HG02943 (cell line): Measurements from ENCODE around the gene TNFAIP8L2.

Experiments
- ATAC-seq: cut with Tn5 transposase; IDR thresholded peaks from one replicate; pipeline ENCODE4 v1.9.1; 2021; ENCODE audit warnings: mild to moderate bottlenecking, low read depth, moderate library complexity; ENCODE audit not compliant: unreplicated experiment

The TNFAIP8L2 gene

GRCh38 chr1:151145304-151146071 lies 11.0 kb upstream of the TNFAIP8L2 start:
- no peak for ATAC-seq

DNA sequence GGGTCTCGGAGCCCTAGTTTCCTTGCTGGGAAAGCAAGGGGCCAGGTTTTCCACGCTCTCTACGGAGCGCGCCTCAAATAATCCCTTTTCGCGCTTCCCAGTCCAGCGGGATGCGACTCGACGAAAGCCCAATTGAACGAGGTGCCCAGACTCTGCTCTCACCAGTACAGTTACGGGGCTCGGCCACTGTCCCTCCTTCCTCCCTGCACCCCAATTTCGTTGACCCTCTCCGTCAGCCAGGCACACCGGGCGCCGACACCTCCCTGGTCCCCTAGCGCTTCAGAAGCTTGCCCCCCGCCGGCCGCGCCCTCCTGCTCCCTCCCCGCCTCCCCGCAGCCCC lies 10.4 kb upstream of the TNFAIP8L2 start:
- ATAC-seq = no peak

GRCh38 chr1:151146412-151147131 lies 9.9 kb upstream of the TNFAIP8L2 start, which contains the start of gene SEMA6C:
SEMA6C (minus strand) TSS chr1:151146631; CDS start chr1:151142621, 4,010 bp downstream.
- ATAC-seq = peak; percentile 97

DNA sequence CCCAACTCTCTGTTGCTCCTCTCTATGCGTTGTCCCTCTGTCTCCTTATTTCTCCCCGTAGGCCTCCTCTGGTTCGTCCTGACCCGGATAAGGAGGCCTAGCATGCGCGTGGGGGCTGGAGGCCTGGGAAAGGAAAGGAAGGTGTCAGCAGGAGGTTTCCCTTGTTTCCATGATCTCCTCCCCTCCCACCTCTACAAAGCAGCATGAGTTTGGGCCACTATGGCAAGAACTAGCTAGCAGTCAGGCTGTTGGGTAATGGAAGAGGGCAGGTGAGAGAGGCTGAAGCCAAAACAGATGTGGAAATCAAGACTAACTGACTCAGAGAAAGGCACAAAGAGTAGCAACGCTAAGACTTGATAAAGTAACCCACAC lies 9.3 kb upstream of the TNFAIP8L2 start:
- ATAC-seq = no peak

DNA sequence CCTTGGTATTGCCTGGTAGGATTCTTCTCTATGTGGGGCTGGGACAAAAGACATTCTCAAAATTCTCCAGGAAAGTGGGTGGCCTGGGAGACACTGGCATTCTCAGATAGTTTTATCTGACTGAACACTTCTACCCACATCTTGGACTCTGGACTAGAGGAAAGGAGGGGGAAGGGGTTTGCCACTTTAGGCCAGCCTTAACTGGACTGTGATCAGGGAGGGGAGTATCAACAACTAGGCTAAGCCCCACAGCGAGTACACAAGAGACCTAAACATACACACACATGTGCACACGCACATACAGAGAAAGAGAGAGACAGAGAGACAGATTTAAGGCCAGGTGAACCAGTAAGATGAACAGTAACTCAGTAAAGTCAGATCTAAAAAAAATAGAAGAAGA lies 8.8 kb upstream of the TNFAIP8L2 start:
- no peak for ATAC-seq

- no peak for ATAC-seq
These were observed 650 bp downstream of the TNFAIP8L2 start for GRCh38 chr1:151157067-151157531.

GRCh38 chr1:151158326-151158725 lies 1.9 kb downstream of the TNFAIP8L2 start:
- no peak for ATAC-seq

- ATAC-seq = no peak
These were observed 2.4 kb downstream of the TNFAIP8L2 start for GRCh38 chr1:151158751-151159251.

DNA sequence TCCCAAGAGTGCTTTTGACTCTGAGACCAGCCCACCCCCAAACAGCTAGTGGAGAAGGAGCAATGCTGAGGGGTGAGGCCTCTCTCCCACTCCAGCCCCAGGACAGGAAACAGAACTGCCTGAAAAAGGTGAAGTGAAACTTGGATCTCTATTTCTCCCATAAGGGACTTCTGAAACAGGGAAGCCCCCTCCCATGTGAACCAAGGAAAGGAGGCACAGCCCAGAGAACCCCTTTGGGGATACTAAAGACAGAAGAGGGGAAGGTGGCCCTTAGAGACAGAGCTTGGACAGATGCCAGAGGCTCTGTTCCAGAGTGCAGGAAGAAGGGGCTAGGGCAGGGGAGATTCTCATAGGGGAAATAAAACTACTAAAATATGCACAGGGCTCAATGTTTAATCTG lies 2.9 kb downstream of the TNFAIP8L2 start:
- ATAC-seq = no peak

DNA sequence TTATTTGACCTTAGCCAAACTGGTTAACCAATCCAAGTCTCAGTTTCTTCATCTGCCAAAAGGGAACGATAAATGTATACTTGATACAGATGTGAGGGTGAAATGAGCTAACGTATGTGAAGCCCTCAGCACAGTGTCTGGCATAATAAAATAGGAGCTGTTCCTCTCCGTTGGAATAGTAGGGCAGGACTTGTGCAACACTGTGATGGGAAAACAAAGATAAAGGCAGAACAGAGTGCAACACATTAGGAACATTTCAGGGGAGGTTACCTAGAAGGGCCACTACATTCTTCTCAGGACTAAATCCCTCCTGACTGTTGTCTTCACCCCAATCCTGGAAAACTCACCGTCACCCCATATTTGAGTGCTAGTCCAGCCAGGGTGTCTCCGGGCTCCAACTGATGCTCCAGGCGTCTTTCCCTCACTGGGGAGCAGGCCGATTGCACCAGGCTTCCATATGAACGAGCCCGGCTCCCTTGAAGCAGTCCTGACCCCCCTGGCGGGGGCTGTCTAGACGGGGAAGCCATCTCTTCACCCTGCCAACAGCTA lies 8.4 kb downstream of the TNFAIP8L2 start:
- ATAC-seq = no peak

GRCh38 chr1:151165281-151165737 lies 8.9 kb downstream of the TNFAIP8L2 start:
- no peak for ATAC-seq

- ATAC-seq = peak; percentile 60
These were observed 9.5 kb downstream of the TNFAIP8L2 start, which contains the start of the genes LYSMD1 and SCNM1 for GRCh38 chr1:151165738-151166504. LYSMD1 (minus strand) TSS chr1:151165902; CDS start chr1:151165258, 644 bp downstream. SCNM1 (plus strand) TSS chr1:151166144; CDS start chr1:151166153, 9 bp downstream.

- ATAC-seq = peak; percentile 12
These were observed 10.1 kb downstream of the TNFAIP8L2 start for GRCh38 chr1:151166505-151166956.

GRCh38 chr1:151167116-151167515 lies 10.7 kb downstream of the TNFAIP8L2 start:
- ATAC-seq = no peak

GRCh38 chr1:151171190-151171589 lies 14.7 kb downstream of the TNFAIP8L2 start:
- no peak for ATAC-seq

DNA sequence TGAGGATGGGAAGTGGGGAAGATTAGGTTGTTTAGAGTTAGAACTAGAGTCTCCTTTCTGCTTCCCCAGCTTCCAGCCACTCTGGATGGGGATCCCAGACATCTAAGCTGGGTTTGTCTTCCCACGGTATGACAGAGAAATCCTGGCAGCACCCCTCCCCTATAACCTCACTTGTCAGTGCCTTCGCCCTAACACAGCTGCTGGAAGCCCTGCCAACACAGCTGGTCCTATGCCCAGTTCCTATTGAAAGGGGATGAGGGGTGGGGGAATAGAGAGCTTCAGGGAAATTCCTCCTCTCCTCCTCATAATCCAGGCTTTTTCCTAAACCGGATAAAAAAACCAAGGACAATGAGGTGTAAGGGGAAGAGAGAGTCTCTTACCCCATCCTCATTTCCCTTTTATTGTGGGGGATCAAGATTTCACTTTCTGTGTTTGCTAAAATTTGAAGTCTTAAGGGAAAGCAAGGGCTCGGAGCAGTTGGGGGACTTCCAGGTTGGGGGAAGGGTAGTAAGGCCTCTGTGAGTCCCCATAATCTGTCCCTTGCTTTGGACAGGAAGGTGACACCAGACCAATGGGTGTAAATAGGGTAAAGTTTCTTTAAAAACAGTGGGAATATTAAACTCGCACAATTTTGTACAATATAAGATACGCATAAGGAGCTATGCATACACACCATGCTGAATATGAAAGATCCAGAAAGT lies 18.7 kb downstream of the TNFAIP8L2 start:
- no peak for ATAC-seq

- no peak for ATAC-seq
These were observed 19.4 kb downstream of the TNFAIP8L2 start, which contains the start of gene TMOD4 for GRCh38 chr1:151175863-151176262. TMOD4 (minus strand) TSS chr1:151175981; CDS start chr1:151174875, 1,106 bp downstream.

DNA sequence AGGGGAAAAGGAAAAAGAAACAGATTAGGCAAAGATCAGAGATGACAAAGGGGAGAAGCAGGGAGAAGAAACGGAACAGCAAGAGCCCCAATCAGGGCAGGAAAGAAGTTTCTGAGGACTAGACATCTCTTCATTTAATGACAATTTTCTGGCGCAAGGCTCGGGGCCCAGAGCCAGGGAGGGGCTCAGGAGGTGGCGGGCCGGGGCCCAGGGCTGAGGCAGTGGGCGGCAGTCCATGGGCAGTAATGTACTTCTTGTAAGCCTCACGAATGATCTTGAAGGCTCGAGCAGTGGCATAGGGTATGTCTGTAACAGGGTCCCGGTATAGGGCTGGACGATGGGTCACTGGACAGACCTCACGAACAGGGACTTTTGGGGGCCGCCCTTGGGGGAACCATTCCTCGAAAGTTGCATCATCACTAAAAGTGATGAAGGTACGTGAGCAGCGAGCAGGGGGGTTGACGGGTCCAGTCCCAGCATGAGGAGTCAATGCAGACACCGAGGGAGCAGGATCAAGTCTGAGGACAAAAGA lies 20.1 kb downstream of the TNFAIP8L2 start:
- no peak for ATAC-seq

GRCh38 chr1:151184211-151184610 lies 27.8 kb downstream of the TNFAIP8L2 start:
- ATAC-seq = no peak
